ENCODE data around the gene PSMA1.
"Not testable (repeated sequence)": the region's sequence is repeated elsewhere in the genome, so short reads cannot be mapped to it uniquely, and the experiment has no call there.

The PSMA1 gene

DNA sequence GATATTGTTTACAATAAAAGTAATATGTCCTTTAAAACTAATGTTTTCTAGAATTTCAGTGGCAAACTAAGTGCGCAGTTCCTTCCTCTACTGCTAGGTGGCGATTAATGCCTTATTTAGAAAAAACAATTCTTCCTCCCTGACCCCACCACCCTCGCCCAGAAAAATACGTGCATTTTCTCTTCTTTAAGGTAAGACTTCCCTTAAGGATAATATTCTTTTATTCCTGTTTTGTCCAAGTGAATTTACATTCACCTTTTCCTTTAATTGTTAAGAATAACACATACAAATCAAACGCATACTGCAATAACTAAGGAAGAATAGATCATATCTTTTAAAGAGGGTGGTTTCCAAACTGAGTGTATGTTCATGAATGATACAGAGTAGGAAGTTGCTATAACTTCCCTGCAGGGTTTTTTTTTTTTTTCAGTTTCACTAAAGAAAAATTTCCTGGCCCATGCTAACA lies 17.0 kb upstream of the PSMA1 start:
- H3K4me3 ChIP-seq (ENCODE audit: low read depth, low read length), result no peak overlapping the region
- in situ Hi-C loops (cut with HindIII; ENCODE audit: low sequenced_read_pairs), result no loop called here
- peak; percentile 33 for DNase-seq (ENCODE audit: low read depth, low spot score)
- TF ChIP-seq, protein P1, sequence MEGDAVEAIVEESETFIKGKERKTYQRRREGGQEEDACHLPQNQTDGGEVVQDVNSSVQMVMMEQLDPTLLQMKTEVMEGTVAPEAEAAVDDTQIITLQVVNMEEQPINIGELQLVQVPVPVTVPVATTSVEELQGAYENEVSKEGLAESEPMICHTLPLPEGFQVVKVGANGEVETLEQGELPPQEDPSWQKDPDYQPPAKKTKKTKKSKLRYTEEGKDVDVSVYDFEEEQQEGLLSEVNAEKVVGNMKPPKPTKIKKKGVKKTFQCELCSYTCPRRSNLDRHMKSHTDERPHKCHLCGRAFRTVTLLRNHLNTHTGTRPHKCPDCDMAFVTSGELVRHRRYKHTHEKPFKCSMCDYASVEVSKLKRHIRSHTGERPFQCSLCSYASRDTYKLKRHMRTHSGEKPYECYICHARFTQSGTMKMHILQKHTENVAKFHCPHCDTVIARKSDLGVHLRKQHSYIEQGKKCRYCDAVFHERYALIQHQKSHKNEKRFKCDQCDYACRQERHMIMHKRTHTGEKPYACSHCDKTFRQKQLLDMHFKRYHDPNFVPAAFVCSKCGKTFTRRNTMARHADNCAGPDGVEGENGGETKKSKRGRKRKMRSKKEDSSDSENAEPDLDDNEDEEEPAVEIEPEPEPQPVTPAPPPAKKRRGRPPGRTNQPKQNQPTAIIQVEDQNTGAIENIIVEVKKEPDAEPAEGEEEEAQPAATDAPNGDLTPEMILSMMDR (IDR thresholded peaks at IDR 0.05; ENCODE audit: low read depth, low read length), result peak; percentile 80

DNA sequence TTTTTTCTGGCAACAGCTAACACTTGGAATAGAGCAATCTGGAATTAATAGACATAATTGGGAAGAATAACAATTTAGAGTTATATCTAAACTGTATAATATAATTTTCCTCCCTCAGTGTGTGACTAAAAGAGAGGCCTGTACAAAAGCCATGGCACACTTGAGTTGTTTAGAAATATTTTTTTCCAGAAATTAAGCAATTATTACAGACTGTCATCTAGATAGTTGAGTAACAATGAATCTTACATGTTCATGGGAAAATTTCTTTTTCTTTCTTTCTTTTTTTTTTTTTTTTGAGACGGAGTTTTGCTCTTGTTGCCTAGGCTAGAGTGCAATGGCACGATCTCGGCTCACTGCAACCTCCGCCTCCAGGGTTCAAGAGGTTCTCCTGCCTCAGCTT lies 15.0 kb upstream of the PSMA1 start:
- in situ Hi-C loops (cut with HindIII; ENCODE audit: low sequenced_read_pairs); H3K4me3 ChIP-seq (ENCODE audit: low read depth, low read length); DNase-seq (ENCODE audit: low read depth, low spot score): not testable (repeated sequence)

DNA sequence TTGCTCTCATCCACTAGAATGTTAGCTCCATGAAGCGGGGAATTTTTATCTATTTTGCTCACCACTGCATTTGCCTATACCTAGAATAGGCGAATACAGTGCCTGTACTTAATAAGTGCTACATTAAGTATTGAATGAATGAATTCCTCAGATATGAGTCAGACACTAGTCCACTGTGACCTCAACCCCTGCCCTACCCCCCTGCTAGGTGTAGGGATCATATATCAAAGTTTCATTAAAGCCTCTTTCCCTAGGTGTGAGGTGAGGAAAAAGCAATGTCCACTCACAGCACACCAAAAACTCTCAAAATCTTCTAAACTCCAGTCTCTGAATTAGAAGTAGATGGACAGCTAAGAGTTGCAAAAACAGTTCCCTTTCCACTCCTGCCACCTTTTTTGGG lies 9.8 kb upstream of the PSMA1 start:
- TF ChIP-seq, protein P1 (IDR thresholded peaks at IDR 0.05; ENCODE audit: low read depth, low read length), result no peak
- in situ Hi-C loops (cut with HindIII; ENCODE audit: low sequenced_read_pairs), result no loop called here
- no peak overlapping the region for H3K4me3 ChIP-seq (ENCODE audit: low read depth, low read length)
- no peak for DNase-seq (ENCODE audit: low read depth, low spot score)

DNA sequence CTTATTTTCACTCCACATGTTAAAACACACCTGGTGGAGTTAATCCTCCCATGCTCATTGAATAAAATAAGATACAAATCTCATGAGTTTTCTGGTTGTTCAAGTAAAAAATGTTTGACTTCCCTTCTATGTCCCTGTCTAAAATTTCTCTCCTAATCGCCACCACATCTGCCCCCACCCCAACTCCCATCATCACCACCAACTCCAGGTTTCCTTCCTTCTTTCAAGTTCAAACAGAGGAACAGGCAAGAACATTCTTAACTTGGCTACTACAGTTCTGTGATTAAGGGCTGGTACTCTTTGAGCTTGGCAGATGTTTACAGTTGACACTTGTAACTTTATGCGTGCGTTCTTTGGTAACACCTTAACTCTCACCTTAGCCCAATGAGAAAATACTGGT lies 9.1 kb upstream of the PSMA1 start:
- in situ Hi-C loops (cut with HindIII; ENCODE audit: low sequenced_read_pairs), result no loop called here
- no peak overlapping the region for H3K4me3 ChIP-seq (ENCODE audit: low read depth, low read length)
- TF ChIP-seq, protein P1 (IDR thresholded peaks at IDR 0.05; ENCODE audit: low read depth, low read length), result no peak
- no peak for DNase-seq (ENCODE audit: low read depth, low spot score)

DNA sequence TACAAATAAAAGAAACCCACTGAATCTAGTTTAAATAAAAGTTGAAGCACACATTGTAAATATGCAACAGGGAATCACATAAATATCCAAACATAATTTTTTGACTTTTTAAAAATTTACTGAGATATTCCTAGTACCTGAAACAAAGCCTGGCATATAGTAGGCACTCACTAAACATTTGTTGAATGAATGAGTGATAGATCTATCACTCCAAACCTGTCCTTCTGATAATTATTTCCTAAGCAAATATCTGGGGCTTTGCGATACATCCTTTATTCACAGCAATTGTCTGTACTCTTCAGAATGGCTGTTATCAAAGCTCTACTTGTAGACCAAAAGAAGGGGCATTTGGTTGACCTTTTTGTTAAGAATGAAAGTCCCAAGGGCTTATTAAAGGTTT lies 2.6 kb upstream of the PSMA1 start:
- in situ Hi-C loops (cut with HindIII; ENCODE audit: low sequenced_read_pairs), result no loop called here
- DNase-seq (ENCODE audit: low read depth, low spot score), result no peak
- TF ChIP-seq, protein P1 (IDR thresholded peaks at IDR 0.05; ENCODE audit: low read depth, low read length), result no peak
- H3K4me3 ChIP-seq (ENCODE audit: low read depth, low read length), result no peak overlapping the region

DNA sequence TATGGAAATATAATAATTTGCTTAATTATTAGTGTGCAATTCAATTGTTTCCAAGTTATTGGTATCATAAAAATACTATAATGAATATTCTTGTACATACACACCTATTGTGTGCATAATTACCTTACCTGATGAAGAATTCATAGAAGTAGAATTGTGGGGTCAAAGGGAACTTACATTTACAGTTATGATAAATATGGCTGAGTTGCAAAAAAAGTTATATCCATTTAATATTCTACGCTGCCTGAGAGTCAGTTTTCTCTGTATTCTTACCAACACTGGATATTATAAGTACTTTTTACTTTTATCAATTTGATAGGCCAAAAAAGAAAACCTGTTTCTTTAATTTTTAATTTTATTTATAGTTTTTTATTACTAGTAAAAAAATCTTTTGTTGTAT lies 2.1 kb upstream of the PSMA1 start:
- TF ChIP-seq, protein P1 (IDR thresholded peaks at IDR 0.05; ENCODE audit: low read depth, low read length), result no peak
- in situ Hi-C loops (cut with HindIII; ENCODE audit: low sequenced_read_pairs), result no loop called here
- no peak overlapping the region for H3K4me3 ChIP-seq (ENCODE audit: low read depth, low read length)
- DNase-seq (ENCODE audit: low read depth, low spot score), result no peak

DNA sequence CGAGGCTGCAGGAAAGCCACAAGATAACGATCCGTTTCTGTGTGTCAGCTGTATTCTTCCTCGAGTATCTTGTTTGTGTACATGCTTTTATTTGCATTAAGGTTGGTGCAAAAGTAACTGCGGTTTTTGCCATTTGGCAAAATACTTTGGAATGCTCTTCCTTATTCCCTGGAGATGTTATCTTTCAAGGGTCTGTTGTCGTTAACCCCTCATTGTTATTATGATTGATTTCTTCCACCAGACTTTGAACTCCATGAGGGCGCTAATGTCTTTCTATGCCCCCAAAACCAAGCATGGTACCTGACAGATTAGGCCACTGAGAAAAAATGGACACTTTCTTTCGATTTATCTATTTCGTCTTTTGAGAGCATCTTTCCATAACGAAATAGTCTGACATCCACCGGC lies 563 bp upstream of the PSMA1 start:
- in situ Hi-C loops (cut with HindIII; ENCODE audit: low sequenced_read_pairs), result no loop called here
- H3K4me3 ChIP-seq (ENCODE audit: low read depth, low read length), result peak overlapping the region; percentile 96
- DNase-seq (ENCODE audit: low read depth, low spot score), result no peak
- TF ChIP-seq, protein P1 (IDR thresholded peaks at IDR 0.05; ENCODE audit: low read depth, low read length), result no peak
